ENCODE measurements around the gene ALPI. TPM values are rescaled to one million over a fixed set of nuclear protein-coding genes. Genes with fewer than 3 reads are reported as not detected.

Gene ALPI
- total and polyA plus RNA-seq, 12 donors: not detected

- no peak for DNase-seq
- Histone ChIP-seq H3K4me1 (replicated peaks in 1 of 2) (no peaks in the 10 kb centered on the region), H3K36me3 (replicated peaks in 1 of 2) (no peaks in the 10 kb centered on the region), H3K27ac (no peak overlapping the region), H3K27me3 (no peaks in the 10 kb centered on the region), H3K4me3 (no peak overlapping the region), H3K9me3 (replicated peaks in 1 of 3) (no peaks in the 10 kb centered on the region)
- intact Hi-C loops (cut with DNase I): no loop called here
- 83 to 98% (median 94%) methylated on average over 1 to 5 of the region's 5 CpGs for WGBS, 4 donors
- TF ChIP-seq POLR2A (IDR thresholded peaks at IDR 0.05) (no peak), CTCF (IDR thresholded peaks at IDR 0.05) (no peak)
These were observed 38.6 kb downstream of the ALPI start for GRCh38 chr2:232494542-232494941.

- Histone ChIP-seq H3K4me1 (replicated peaks in 1 of 2) (no peaks in the 10 kb centered on the region), H3K27ac (no peak overlapping the region), H3K4me3 (no peak overlapping the region), H3K27me3 (no peaks in the 10 kb centered on the region), H3K36me3 (replicated peaks in 1 of 2) (no peaks in the 10 kb centered on the region), H3K9me3 (replicated peaks in 1 of 3) (no peaks in the 10 kb centered on the region)
- TF ChIP-seq CTCF (IDR thresholded peaks at IDR 0.05): no peak
- no peak for TF ChIP-seq POLR2A (IDR thresholded peaks at IDR 0.05)
- DNase-seq: no peak
- intact Hi-C loops (cut with DNase I): no loop called here
- WGBS, 4 donors: 85 to 94% (median 88%) methylated on average over 3 to 7 of the region's 7 CpGs
These were observed 39.3 kb downstream of the ALPI start for GRCh38 chr2:232495292-232495691.

GRCh38 chr2:232496501-232497270, 40.7 kb downstream of the ALPI start:
- Histone ChIP-seq H3K9me3 (replicated peaks in 1 of 3) (no peaks in the 10 kb centered on the region), H3K36me3 (replicated peaks in 1 of 2) (no peaks in the 10 kb centered on the region), H3K4me1 (replicated peaks in 1 of 2) (peaks cover 5 to 9% of the 10 kb centered on the region in 2 donors), H3K27me3 (no peaks in the 10 kb centered on the region), H3K27ac (no peak overlapping the region), H3K4me3 (no peak overlapping the region)
- no peak for DNase-seq
- WGBS, 4 donors: 38 to 78% (median 66%) methylated on average over 2 to 20 of the region's 20 CpGs
- TF ChIP-seq POLR2A (IDR thresholded peaks at IDR 0.05): no peak
- intact Hi-C loops (cut with DNase I): no loop called here

- 65 to 85% (median 77%) methylated on average over 13 of the region's 13 CpGs for whole genome bisulfite sequencing, 4 donors
- no peak for DNase-seq
- TF ChIP-seq POLR2A (IDR thresholded peaks at IDR 0.05): no peak
- no peak for TF ChIP-seq CTCF (IDR thresholded peaks at IDR 0.05)
- H3K9me3 ChIP-seq (replicated peaks in 1 of 3): no peaks in the 10 kb centered on the region
- no peak overlapping the region for H3K4me3 ChIP-seq
- intact Hi-C loops (cut with DNase I): no loop called here
- H3K4me1 ChIP-seq (replicated peaks in 1 of 2): peaks cover 12 to 16% of the 10 kb centered on the region in 2 donors
- H3K27me3 ChIP-seq: no peaks in the 10 kb centered on the region
- H3K27ac ChIP-seq: no peak overlapping the region
- no peaks in the 10 kb centered on the region for H3K36me3 ChIP-seq (replicated peaks in 1 of 2)
These were observed 41.4 kb downstream of the ALPI start for GRCh38 chr2:232497348-232497747.

GRCh38 chr2:232498452-232498851, 42.5 kb downstream of the ALPI start:
- Histone ChIP-seq H3K27ac (no peak overlapping the region), H3K4me3 (no peak overlapping the region), H3K36me3 (replicated peaks in 1 of 2) (no peaks in the 10 kb centered on the region), H3K27me3 (no peaks in the 10 kb centered on the region), H3K9me3 (replicated peaks in 1 of 3) (no peaks in the 10 kb centered on the region), H3K4me1 (replicated peaks in 1 of 2) (peaks cover 16 to 25% of the 10 kb centered on the region in 2 donors)
- 92 to 100% (median 94%) methylated on average over 3 of the region's 3 CpGs for WGBS, 4 donors
- DNase-seq: no peak
- intact Hi-C loops (cut with DNase I): no loop called here
- no peak for TF ChIP-seq CTCF (IDR thresholded peaks at IDR 0.05)
- no peak for TF ChIP-seq POLR2A (IDR thresholded peaks at IDR 0.05)
